Mucosa of rectum (tissue), 2 donors: Measurements from ENCODE around the gene MAGI1.
"Not testable (repeated sequence)": the region's sequence is repeated elsewhere in the genome, so short reads cannot be mapped to it uniquely, and the experiment has no call there.

Source experiments
- H3K27ac ChIP-seq, 2 donors: one replicate each; pipeline ENCODE4 v1.7.0; 2013; ENCODE audit warnings: inconsistent platforms in 2 of 2, low read depth in 2 of 2, low read length in 2 of 2
- H3K27me3 ChIP-seq, 2 donors: one replicate each; pipeline ENCODE4 v1.7.0; 2013; ENCODE audit warnings: low read length in 2 of 2; ENCODE audit not compliant: control insufficient read depth in 2 of 2, insufficient read depth in 2 of 2
- H3K36me3 ChIP-seq, 2 donors: one replicate each; pipeline ENCODE4 v1.7.0; 2013; ENCODE audit warnings: low read length in 2 of 2; ENCODE audit not compliant: control insufficient read depth in 2 of 2, insufficient read depth in 2 of 2
- H3K4me1 ChIP-seq, 2 donors: one replicate each; pipeline ENCODE4 v1.7.0; 2013; ENCODE audit warnings: low read length in 2 of 2, mild to moderate bottlenecking in 1 of 2; ENCODE audit not compliant: control insufficient read depth in 2 of 2, insufficient read depth in 2 of 2
- H3K4me3 ChIP-seq, 2 donors: one replicate each; pipeline ENCODE4 v1.7.0; 2013; ENCODE audit warnings: low read length in 2 of 2
- H3K9ac ChIP-seq, 2 donors: one replicate each; pipeline ENCODE4 v1.7.0; 2013; ENCODE audit warnings: low read length in 2 of 2, low read depth in 1 of 2, mild to moderate bottlenecking in 1 of 2
- H3K9me3 ChIP-seq, 2 donors: one replicate each; pipeline ENCODE4 v1.7.0; 2013; ENCODE audit warnings: low read length in 2 of 2; ENCODE audit not compliant: control insufficient read depth in 2 of 2
- donor health status: healthy.
- donor health status: Normal muscosa, but diverticular disease.

MAGI1 gene

DNA sequence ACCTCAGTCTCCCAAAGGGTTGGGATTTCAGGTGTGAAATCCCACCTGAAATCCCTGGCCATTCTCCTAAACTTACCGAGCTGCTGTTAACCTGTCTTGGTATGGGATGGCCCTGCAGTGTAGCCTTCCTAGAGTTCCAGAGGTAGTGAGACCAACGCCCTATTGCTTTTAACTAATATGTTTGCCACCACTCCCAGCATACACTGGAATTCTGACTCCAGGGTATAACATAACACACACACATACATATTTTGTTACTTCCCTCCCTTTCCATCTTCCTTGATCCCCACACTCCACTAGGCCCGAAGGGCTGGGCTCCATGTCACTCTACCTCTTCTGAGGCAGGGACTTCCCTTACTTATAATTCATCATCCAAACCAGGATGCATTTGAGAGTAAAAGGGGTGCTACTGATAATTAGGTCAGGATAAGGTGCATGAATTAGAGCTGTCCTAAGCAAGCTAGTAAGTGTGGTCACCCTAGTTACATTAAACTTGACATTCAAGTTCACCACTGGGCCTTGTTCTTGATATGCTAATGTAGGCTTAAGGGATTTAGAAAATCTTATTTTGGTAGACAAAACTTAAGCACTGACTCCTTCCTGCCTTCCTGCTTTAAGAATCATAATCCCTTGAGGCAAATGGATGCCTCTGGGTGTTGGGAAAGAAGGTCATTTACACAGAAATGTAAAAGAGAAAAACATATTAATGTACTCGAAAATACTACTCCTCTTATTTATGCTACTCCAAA lies 317.6 kb downstream of the MAGI1 start:
- no peaks in the 10 kb centered on the region for H3K36me3 ChIP-seq
- H3K27me3 ChIP-seq, result no peaks in the 10 kb centered on the region
- no peak overlapping the region for H3K9ac ChIP-seq
- H3K4me1 ChIP-seq, result no peaks in the 10 kb centered on the region
- no peak overlapping the region for H3K4me3 ChIP-seq
- H3K27ac ChIP-seq, result no peak overlapping the region
- no peaks in the 10 kb centered on the region for H3K9me3 ChIP-seq

DNA sequence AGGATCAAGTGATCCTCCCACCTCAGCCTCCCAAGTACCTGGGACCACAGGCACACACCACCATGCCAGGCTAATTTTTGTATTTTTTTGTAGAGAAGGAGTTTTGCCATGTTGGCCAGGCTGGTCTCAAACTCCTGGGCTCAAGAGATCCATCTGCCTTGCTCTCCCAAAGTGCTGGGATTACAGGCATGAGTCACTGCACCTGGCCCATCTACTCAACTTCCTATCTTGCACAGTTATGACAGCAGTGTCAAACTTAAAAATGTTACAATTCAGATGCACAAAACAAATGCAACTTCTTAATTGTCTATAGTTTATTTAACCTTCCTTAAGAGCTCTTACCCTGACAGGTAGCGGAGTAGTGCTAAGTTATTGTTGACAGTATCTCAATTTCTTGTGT lies 319.1 kb downstream of the MAGI1 start:
- not testable (repeated sequence) for H3K27ac ChIP-seq, H3K27me3 ChIP-seq, H3K4me1 ChIP-seq, H3K9me3 ChIP-seq, H3K36me3 ChIP-seq, H3K4me3 ChIP-seq, H3K9ac ChIP-seq

DNA sequence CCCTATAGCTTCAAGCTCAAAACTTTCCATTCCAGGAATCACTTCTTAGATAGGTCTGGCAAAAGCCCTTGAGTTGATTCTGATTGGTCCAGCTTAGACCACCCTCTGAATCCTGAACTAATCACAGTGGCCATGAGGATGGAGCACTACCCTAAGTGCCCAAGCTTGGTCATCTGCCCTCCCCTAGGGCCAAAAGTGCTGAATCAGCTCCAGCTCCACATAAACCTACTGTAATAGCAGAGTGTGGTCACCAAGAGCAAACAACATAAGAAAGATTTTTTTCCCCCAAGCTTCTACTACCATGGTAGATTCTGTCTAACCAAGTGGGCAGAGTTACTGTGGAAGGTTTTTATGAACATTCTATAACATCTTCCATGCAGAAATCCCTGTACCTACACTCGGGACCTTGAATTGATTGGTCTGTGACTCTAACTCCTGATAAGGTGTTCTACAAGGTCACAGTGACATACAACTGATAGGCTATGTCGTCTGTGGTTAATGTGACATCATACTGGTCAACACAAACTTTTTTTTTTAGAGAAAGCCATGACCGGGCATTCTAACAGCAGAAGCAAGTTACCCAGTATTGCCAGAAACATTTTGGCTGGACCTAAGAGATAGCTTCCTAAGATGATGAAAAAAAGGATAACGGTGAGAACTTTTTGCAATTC lies 320.9 kb downstream of the MAGI1 start:
- Histone ChIP-seq H3K4me3 (no peak overlapping the region), H3K9me3 (no peaks in the 10 kb centered on the region)

DNA sequence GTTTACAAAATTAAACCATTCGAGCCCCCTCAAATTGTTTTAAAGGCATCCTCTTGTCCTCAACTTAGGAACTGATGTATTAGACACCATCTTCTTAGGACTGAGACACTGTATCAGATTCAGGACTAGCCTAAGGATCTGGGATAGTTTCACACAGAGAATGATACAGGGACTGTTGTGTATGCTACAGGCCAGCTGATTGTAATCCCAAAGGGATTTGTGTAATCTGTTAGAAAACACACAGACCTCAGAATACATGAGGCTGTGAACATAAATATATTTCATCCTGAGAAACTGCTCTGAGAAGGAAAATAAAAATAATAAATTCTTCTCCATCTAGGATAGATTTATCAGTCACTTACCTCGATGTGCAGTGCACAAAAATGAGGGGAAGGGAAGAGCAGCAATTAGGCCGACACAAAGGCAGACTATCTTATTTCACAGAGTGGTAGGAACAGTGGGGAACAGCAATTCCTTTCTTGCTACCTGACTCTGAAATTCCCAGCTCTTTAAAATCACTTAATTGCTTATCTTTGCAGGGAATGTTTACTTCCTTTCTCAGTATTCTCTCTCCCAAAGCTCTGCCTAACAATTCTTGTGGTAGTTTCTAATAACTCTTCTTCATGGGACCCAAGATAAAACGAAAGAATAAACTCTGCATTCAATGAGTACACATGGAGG lies 322.5 kb downstream of the MAGI1 start:
- H3K27ac ChIP-seq, result no peak overlapping the region
- no peaks in the 10 kb centered on the region for H3K4me1 ChIP-seq
- H3K27me3 ChIP-seq, result no peaks in the 10 kb centered on the region
- H3K9ac ChIP-seq, result no peak overlapping the region
- no peaks in the 10 kb centered on the region for H3K9me3 ChIP-seq
- no peak overlapping the region for H3K4me3 ChIP-seq
- no peaks in the 10 kb centered on the region for H3K36me3 ChIP-seq

More for the DNA sequence above, 320.9 kb downstream of the MAGI1 start:
- H3K27ac ChIP-seq, result no peak overlapping the region
- no peaks in the 10 kb centered on the region for H3K27me3 ChIP-seq
- no peaks in the 10 kb centered on the region for H3K36me3 ChIP-seq
- no peaks in the 10 kb centered on the region for H3K4me1 ChIP-seq
- H3K9ac ChIP-seq, result no peak overlapping the region

DNA sequence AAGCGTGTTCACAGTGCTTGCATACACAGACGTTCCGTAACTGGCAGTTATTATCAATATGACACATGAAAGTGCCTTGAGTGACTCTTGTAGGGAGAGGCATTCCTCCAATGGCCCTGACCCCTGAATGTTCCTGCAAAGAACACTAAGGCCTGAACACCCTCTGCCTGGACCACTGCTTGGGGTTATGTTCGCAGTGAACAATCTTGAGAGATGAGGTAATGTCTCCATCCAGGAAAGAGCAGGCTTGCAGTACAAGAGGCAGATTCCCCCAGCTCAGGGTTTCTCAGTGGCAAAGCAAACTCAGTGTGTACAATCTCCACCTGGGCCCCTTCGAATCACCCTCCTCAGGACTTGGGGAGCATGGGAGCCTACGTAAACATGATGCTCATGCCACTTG lies 324.6 kb downstream of the MAGI1 start:
- Histone ChIP-seq H3K36me3 (no peaks in the 10 kb centered on the region), H3K4me3 (no peak overlapping the region), H3K27me3 (no peaks in the 10 kb centered on the region), H3K4me1 (no peaks in the 10 kb centered on the region), H3K27ac (no peak overlapping the region), H3K9ac (no peak overlapping the region), H3K9me3 (no peaks in the 10 kb centered on the region)

DNA sequence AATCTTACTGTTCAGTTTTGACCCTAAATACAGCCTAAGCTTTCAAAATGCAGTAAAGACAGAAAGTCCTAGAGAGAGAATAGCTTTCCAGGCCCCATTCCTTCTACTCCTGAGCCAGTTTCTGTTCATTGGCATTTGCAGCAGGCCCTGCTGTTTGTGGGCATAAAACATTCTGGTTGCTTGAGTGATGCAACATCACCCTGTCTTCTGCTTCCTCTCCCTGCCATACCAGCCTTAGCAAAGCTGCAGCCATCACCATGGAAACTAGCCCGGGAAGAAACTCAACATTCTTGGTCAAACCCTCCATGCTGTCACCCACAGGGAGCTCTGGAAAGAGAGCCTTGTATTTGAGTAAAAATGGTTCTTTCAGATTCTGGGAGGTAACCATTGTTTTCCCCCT lies 325.7 kb downstream of the MAGI1 start:
- no peaks in the 10 kb centered on the region for H3K36me3 ChIP-seq
- H3K4me3 ChIP-seq, result no peak overlapping the region
- no peaks in the 10 kb centered on the region for H3K9me3 ChIP-seq
- H3K9ac ChIP-seq, result no peak overlapping the region
- no peak overlapping the region for H3K27ac ChIP-seq
- no peaks in the 10 kb centered on the region for H3K27me3 ChIP-seq
- no peaks in the 10 kb centered on the region for H3K4me1 ChIP-seq

DNA sequence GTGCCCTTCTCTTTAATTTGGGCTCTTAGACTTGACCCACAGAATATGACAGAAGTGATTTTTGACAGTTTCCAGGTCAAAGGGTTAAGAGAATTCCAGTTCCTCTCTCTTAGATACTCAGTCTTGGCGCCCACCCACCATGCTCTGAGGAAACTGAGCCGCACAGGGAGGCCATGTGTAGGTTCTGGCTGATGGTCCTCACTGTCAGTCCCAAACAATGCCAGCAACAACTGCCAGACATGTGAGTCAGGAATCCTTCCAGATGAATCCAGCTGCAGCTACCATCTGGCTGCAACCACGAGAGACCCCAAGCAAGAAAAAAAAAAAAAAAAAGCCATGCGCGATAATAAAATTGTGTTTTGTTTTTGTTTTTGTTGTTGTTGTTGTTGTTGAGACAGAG lies 326.6 kb downstream of the MAGI1 start:
- Histone ChIP-seq H3K27me3 (no peaks in the 10 kb centered on the region), H3K4me3 (no peak overlapping the region), H3K9me3 (no peaks in the 10 kb centered on the region), H3K4me1 (no peaks in the 10 kb centered on the region), H3K27ac (no peak overlapping the region), H3K36me3 (no peaks in the 10 kb centered on the region), H3K9ac (no peak overlapping the region)

DNA sequence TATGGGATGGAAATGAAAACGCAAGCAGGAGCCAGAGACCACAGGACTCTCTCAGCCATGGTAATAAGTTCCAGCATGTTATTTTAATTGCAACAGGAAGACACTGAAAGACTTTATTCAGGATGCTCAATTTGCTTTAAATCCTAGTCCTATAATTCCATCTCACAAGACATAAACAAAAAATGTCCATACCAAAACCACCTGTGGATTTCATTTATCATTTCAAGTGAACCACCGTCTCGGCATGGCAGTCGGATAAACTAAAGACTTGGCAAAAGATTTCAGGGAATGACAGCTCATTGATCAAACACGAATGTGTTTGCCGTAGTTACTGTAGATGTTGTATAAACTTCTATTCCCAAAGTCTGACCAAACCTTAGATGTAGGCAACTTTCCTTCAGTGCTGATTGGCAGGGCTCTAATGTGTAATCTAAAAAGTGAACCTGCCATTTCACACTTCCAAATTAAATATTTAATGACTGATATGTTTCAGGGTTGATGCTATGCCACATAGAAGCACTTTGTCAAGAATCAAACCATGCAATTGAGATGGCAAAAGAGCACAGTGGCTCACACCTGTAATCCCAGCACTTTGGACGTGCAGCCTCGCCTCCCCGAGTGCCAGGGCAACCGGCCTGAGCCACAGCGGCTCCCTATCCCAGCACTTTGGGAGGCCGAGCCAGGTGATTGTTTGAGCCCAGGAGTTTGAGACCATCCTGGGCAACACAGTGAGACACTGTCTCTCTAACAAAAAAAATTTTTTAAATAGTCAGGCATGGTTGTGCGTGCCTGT lies 331.7 kb downstream of the MAGI1 start:
- Histone ChIP-seq H3K9me3 (no peaks in the 10 kb centered on the region), H3K9ac (no peak overlapping the region), H3K4me1 (no peaks in the 10 kb centered on the region), H3K27me3 (no peaks in the 10 kb centered on the region), H3K4me3 (no peak overlapping the region), H3K27ac (no peak overlapping the region), H3K36me3 (no peaks in the 10 kb centered on the region)

DNA sequence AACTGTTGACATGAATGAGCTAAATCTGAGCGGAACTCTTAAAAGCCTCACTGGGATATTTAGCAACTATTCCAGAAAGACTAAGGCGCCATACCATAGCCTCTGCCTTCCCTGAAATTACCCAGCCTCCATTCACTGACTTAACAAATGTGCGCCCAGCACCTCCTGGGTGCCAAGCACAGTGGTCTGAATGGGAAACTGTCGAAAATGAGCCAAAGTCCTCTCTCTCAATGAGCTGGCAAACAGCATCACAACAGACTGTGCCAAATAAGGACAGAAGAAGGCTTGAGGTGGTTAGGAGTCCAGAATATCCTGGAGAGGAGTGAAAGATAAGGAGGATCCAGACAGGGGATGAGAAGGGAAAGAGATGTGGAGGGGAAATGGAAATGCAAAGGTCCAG lies 332.4 kb downstream of the MAGI1 start:
- Histone ChIP-seq H3K9me3 (no peaks in the 10 kb centered on the region), H3K36me3 (no peaks in the 10 kb centered on the region), H3K4me1 (no peaks in the 10 kb centered on the region)

DNA sequence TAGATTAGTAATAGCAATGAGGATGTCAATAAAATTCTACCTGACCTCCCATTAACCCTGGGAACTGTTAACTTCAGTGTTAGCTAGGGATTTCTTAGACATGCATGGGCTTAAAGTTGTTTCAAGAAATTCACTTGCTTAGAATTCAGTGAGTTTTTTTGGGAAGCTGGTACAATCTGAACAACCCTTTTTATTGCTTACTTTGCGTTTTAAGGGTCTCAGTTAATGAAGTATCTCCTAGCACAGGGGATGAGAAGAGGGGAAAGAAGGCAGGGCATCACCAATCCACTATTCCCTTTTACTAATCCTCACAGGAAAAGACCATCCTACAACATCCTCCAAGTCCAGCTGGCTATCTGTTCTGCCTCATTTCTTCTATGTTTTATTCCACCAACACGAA lies 334.9 kb downstream of the MAGI1 start:
- no peaks in the 10 kb centered on the region for H3K9me3 ChIP-seq
- no peaks in the 10 kb centered on the region for H3K27me3 ChIP-seq

More for the DNA sequence above, 332.4 kb downstream of the MAGI1 start:
- Histone ChIP-seq H3K9ac (no peak overlapping the region), H3K27ac (no peak overlapping the region), H3K27me3 (no peaks in the 10 kb centered on the region), H3K4me3 (no peak overlapping the region)

More for the DNA sequence above, 334.9 kb downstream of the MAGI1 start:
- no peak overlapping the region for H3K9ac ChIP-seq
- no peak overlapping the region for H3K4me3 ChIP-seq
- no peaks in the 10 kb centered on the region for H3K36me3 ChIP-seq
- no peak overlapping the region for H3K27ac ChIP-seq
- H3K4me1 ChIP-seq, result no peaks in the 10 kb centered on the region
